Esophagus (tissue), 2 donors: ENCODE data around the gene ZNF836. TPM values are rescaled to one million over a fixed set of nuclear protein-coding genes. Genes with fewer than 3 reads are reported as not detected.

Experiments
- H3K27ac ChIP-seq, 2 donors: one replicate each; pipeline ENCODE4 v1.5.1; 2013; ENCODE audit warnings: low read depth in 2 of 2, mild to moderate bottlenecking in 2 of 2, inconsistent platforms in 1 of 2, low read length in 1 of 2, moderate library complexity in 1 of 2
- H3K27me3 ChIP-seq, 2 donors: one replicate each; pipeline ENCODE4 v1.6.1; 2013; ENCODE audit warnings: low read length in 2 of 2, control low read depth in 1 of 2, mild to moderate bottlenecking in 1 of 2; ENCODE audit not compliant: insufficient read depth in 2 of 2, control insufficient read depth in 1 of 2
- H3K36me3 ChIP-seq, 2 donors: one replicate each; pipeline ENCODE4 v1.6.1; 2013; ENCODE audit warnings: low read length in 1 of 2; ENCODE audit not compliant: control insufficient read depth in 2 of 2, insufficient read depth in 2 of 2
- H3K4me1 ChIP-seq, 2 donors: one replicate each; pipeline ENCODE4 v1.6.1; 2013; ENCODE audit warnings: low read length in 1 of 2; ENCODE audit not compliant: control insufficient read depth in 2 of 2, insufficient read depth in 2 of 2
- H3K4me3 ChIP-seq, 2 donors: one replicate each; pipeline ENCODE4 v1.5.1; 2013; ENCODE audit warnings: low read length in 2 of 2, mild to moderate bottlenecking in 2 of 2, low read depth in 1 of 2, moderate library complexity in 1 of 2
- H3K9me3 ChIP-seq, 2 donors: one replicate each; pipeline ENCODE4 v1.6.1; 2013; ENCODE audit warnings: mild to moderate bottlenecking in 2 of 2, low read depth in 1 of 2, low read length in 1 of 2, moderate library complexity in 1 of 2; ENCODE audit not compliant: control insufficient read depth in 2 of 2, insufficient read depth in 1 of 2
- WGBS, 2 donors: extraction: QIAGEN DNeasy Blood & Tissue Kit; methylation state at CpG; one replicate each; pipeline ENCODE4 v1.1.7; 2013; 5-methylcytosine and 5-hydroxymethylcytosine counted together
- polyA plus RNA-seq, 2 donors: library from polyadenylated mRNA; stranded (reverse); fragments of 200-250 nt; gene quantifications; one replicate each; pipeline ENCODE4 v1.2.3, GENCODE V29; 2013
- donor health status: healthy with polysubstance abuse.
- donor health status: Bipolar disorder and iron deficiency.

The ZNF836 gene
- polyA plus RNA-seq, 2 donors = 3.0 to 4.4 TPM

- Histone ChIP-seq H3K9me3 (peaks cover 3 to 22% of the 10 kb centered on the region in 2 donors), H3K4me1 (no peaks in the 10 kb centered on the region), H3K36me3 (peaks cover 11 to 12% of the 10 kb centered on the region in 2 donors), H3K27me3 (no peaks in the 10 kb centered on the region), H3K27ac (no peak overlapping the region), H3K4me3 (no peak overlapping the region)
- WGBS, 2 donors = 76 to 87% methylated on average over 3 of the region's 3 CpGs
These were observed 58.8 kb downstream of the ZNF836 start for GRCh38 chr19:52112624-52113023.

GRCh38 chr19:52110780-52111179 lies 60.6 kb downstream of the ZNF836 start:
- 90 to 91% methylated on average over 6 of the region's 6 CpGs for WGBS, 2 donors
- H3K36me3 ChIP-seq = peaks cover 3 to 4% of the 10 kb centered on the region in 2 donors
- H3K27ac ChIP-seq = no peak overlapping the region
- H3K27me3 ChIP-seq = no peaks in the 10 kb centered on the region
- no peaks in the 10 kb centered on the region for H3K4me1 ChIP-seq
- H3K4me3 ChIP-seq = no peak overlapping the region
- H3K9me3 ChIP-seq = peaks cover 3 to 21% of the 10 kb centered on the region in 2 donors

Other genes starting within 250 kb of the ZNF836 start
- 1 to 10 TPM; 1.7 to 4.0 TPM for gene ZNF613, start 244.1 kb downstream of the ZNF836 start, polyA plus RNA-seq
- gene ZNF350, start 184.8 kb downstream of the ZNF836 start, polyA plus RNA-seq = 1 to 10 TPM; 5.1 to 6.4 TPM
- 1 to 10 TPM; 1.9 to 3.1 TPM for gene ZNF615, start 163.4 kb downstream of the ZNF836 start, polyA plus RNA-seq
- 1 to 10 TPM; 1.0 to 2.6 TPM for gene ZNF614, start 143.2 kb downstream of the ZNF836 start, polyA plus RNA-seq
- gene ZNF432, start 122.8 kb downstream of the ZNF836 start, polyA plus RNA-seq = 10 to 100 TPM in 1 of 2 donors, 1 to 10 TPM in 1; 6.8 to 10.1 TPM
- 1 to 10 TPM; 8.1 to 8.5 TPM for gene ZNF841, start 75.9 kb downstream of the ZNF836 start, polyA plus RNA-seq
- 1 to 10 TPM; 1.4 to 1.7 TPM for gene ZNF616, start 31.7 kb downstream of the ZNF836 start, polyA plus RNA-seq
- 100 to 1,000 TPM; 108 to 130 TPM for gene PPP2R1A, start 18.4 kb upstream of the ZNF836 start, polyA plus RNA-seq
- gene ZNF766, start 98.0 kb upstream of the ZNF836 start, polyA plus RNA-seq = 1 to 10 TPM; 1.7 to 2.7 TPM
- 1 to 10 TPM; 5.7 to 6.0 TPM for gene ZNF480, start 125.5 kb upstream of the ZNF836 start, polyA plus RNA-seq
- gene ZNF610, start 164.6 kb upstream of the ZNF836 start, polyA plus RNA-seq = under 1 TPM; 0.19 to 0.43 TPM
- gene ZNF880, start 198.3 kb upstream of the ZNF836 start, polyA plus RNA-seq = 1 to 10 TPM; 5.4 to 5.7 TPM
- 1 to 10 TPM; 4.0 to 8.9 TPM for gene ZNF528, start 226.2 kb upstream of the ZNF836 start, polyA plus RNA-seq